Right lobe of liver (tissue), 4 donors: ENCODE data around the gene ZNF830.

ENCODE experiments used
- CTCF ChIP-seq, 4 donors: fragments of 200-600 bp in 3 of 4; fragments of 450-650 bp in 1 of 4; IDR thresholded peaks; one replicate each; pipeline versions ENCODE4 v1.5.1 to v1.8.0; 2016 to 2022; ENCODE audit warnings: antibody characterized with exemption in 4 of 4, mild to moderate bottlenecking in 2 of 4
- POLR2A ChIP-seq: fragments of 450-650 bp; IDR thresholded peaks from one replicate; pipeline ENCODE4 v1.6.1; 2017; ENCODE audit warnings: antibody characterized with exemption, mild to moderate bottlenecking
- donor health status: DM: no; HTN: no; CAD: no.
- donor health status: DM: no; HTN: no; CAD: no.
- donor health status: DM: no; HTN: yes; CAD: no.

DNA sequence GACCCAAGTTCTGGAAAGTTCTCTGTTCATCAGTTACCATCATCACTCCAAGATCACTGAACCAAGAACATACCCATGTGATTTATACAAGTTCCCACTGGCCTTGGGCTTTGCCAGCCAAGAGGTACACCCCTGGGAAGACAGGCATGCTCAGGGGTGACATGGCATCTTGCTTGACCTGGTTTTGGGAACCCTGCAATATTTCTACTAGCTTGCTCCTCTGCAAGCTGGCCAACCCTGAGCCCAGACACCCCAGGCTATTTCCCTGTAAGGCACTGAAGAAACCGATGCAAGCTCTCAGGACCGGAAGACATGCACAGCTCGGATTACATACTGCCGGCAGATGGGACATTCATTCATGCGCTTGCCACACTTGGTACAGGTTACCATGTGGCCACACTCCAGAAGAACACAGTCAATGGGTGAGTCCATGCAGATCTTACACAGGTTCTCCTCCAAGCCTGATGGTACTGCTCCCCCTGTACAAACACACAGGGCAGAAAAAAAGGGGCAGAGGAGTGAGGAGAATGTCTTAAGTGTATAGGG lies 50.4 kb downstream of the ZNF830 start:
- TF ChIP-seq CTCF (IDR thresholded peaks at IDR 0.05) (no peak), POLR2A (no peak)
